Activated T-helper 1 cell treated with Interleukin-2 at 50 U/mL for 16 hours (primary cell): ENCODE data around the gene MTARC2.
"Not testable (repeated sequence)": the region's sequence is repeated elsewhere in the genome, so short reads cannot be mapped to it uniquely, and the experiment has no call there.

ENCODE experiments used
- DNase-seq: peaks from one replicate; pipeline ENCODE4 v3.0.0-alpha.2; 2020; ENCODE audit warnings: low read depth

The MTARC2 gene

DNA sequence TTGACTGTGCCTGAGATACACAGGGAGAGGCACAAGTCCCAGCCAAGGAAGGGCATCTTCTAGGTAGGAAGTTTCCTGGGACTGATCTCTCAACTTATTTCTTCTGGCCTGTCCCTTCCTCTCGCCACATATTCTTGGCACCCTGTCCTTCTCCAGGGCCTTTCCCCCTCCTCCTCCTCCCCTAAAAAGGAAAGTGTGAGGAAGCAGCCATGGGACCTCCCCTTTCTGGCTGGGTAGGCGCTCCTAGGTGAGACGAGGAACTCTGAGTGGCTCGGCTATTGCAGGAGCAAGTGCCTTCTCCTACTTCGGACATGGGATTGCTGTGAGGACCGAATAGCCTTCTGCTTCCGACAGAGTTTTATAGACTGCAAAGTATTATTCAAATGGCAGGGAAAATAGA is 15.5 kb upstream of the MTARC2 start:
- DNase-seq = no peak

DNA sequence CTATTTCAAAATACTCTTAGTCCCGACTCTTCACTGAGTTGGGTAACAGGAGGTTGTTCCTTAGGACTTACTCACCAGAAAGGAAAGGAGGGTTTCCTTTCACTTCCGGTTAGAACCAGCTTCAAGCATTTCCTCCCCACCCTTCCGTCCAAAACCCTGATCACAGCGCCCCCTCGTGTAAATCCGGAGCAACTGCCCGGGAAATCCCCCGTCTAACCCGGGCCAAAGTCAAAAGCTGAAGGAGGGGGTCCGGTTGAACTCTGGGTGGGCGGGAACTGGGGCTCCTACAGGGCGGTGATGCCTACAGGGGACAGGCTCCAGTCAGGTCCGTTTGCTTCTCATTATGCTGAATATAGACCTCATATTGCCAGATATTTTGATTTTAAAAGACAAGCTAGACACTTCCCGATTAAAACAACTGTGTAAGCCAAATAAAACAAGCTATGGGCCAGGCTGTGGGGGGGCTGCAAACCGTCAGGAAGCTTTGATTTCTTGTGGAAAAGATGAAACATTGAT is 15.0 kb upstream of the MTARC2 start:
- peak; percentile 64 for DNase-seq

DNA sequence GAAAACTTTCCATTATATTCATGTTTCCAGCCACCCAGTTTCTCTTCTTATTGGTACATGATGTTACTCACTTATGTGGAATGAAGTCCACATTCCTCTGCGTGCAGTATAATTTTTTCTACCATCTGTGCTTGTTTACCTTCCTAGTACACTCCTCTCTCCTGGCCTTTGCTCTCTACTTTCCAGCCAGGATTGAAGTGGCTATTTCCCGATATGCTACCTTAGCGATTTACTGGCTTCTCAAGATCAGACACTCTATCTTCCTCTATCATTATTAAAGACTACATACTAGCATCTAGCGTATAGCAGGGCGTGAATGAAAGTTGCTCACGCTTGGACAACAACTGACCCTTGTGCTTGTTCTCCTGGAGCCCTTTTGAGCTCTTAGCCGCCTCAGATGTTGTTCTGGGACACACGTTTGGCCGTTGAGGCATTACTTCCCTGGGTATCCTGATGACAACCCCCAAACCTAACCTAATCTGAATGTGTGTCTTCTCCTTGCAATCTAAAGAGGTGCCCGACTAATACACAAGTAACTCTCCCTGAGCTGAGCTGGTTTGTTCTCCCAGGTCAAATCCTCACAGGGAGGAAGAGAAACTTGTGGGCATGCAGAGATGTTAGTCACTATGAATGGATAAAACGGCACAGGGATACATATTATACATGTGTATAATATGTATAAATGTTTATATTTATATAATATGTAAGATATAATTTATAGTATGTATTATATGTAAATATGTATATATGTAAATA is 13.4 kb upstream of the MTARC2 start:
- DNase-seq = no peak

DNA sequence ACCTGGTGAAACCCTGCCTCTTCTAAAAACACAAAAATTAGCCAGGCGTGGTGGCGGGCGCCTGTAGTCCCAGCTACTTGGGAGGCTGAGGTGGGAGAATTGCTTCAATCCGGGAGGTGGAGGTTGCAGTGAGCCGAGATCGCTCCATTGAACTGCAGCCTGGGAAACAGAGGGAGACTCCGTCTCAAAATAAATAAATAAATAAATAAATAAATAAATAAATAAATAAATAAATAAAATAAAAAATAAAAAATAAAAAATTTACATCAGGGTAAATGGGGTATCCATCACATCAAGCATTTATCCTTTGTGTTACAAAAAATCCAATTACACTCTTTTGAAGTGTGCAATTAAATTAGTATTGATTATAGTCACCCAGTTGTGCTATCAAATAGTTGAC is 11.8 kb upstream of the MTARC2 start:
- DNase-seq = not testable (repeated sequence)

DNA sequence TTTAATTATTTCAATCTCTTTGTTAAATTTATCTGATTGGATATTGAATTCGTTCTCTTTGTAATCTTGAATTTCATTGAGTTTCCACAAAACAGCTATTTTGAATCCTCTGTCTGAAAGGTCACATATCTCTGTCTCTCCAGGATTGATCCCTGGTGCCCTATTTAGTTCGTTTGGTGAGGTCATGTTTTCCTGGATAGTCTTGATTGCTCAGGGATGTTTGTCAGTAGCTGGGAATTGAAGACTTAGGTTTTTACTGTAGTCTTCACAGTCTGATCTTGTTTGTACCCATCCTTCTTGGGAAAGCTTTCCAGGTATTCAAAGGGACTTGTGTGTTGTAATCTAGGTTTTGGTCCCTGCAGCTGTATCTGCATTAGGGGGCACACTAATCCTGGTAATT is 6.8 kb upstream of the MTARC2 start:
- DNase-seq = no peak

DNA sequence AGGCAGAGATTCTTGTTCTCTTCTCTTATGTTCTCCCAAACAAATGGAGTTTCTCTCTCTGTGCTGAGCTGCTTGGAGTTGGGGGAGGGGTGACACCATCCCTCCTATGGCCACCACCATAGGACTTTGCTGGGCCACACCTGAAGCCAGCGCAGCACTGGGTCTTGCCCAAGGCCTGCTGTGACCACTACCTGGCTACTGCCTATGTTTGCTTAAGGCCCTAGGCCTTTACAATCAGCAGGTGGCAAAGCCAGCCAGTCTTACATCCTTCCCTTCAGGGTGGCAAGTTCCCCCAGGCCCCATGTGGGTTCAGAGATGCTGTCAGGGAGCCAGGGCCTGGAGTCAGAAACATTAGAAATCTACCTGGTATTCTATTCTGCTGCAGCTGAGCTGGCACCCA is 6.3 kb upstream of the MTARC2 start:
- no peak for DNase-seq

DNA sequence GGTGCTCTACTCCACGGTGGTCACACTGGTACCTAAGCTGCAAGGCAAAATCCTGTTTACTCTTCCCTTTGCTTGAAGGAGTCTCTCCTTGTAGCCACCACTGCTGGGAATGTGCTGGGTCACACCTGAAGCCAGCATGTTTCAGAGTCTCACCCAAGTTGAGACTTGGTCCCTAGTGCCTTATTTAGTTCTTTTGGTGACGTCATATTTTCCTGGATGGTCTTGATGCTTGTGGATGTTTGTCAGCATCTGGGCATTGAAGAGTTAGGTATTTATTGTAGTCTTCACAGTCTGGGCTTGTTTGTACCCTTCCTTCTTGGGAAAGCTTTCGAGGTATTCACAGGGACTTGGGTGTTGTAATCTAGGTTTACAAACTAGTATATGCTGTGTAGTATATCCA is 5.6 kb upstream of the MTARC2 start:
- no peak for DNase-seq

DNA sequence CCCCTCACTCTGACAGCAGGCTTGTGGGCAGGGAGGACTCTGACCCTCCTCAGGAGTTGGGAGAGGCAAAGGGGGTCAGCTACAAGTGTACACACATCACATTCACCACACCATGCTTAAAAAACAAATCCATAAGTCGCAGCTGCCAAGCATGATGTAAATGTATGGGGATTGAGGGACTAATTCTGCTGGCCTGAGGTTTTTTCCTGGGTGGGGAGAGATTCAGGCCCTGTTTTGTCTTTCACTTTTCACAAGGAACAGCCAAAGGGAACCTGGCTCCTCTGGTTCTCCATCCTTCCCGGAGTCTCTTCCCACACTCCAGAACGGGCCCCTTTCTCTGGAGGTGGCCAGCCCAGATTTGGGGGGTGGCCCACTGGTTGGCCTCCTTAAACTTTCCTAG is 1.3 kb upstream of the MTARC2 start:
- no peak for DNase-seq

DNA sequence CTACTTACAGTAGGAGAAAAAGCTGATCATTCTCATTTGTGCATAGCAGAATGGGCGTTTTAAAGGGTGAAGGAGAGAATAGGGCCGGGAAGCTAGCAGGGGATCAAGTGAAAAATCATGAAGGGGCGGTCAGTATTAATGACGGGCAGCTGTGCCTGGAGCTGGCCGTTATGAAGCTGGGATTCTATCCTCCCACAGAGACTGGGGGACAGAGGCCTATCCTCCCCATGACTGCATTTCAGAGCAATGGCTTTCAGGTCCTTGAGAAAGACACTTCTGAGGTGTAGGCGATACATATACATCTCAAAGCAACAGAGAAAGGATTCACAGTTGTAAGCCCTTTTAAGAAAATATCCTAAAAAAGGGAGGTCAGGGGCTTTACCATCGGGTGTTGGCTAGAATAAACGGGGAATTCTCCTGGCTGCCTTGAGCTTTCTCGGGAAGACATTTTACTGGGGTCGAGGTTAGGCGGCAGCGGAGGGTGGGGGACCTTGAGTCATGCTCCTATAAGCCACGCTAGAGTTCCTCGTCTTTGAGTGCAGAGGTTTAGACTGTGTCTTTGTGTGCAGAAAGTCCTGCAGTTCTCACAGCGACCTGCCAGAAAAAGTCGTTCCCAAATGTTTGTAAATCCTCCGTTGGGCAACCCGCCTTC is 559 bp upstream of the MTARC2 start:
- DNase-seq = no peak

DNA sequence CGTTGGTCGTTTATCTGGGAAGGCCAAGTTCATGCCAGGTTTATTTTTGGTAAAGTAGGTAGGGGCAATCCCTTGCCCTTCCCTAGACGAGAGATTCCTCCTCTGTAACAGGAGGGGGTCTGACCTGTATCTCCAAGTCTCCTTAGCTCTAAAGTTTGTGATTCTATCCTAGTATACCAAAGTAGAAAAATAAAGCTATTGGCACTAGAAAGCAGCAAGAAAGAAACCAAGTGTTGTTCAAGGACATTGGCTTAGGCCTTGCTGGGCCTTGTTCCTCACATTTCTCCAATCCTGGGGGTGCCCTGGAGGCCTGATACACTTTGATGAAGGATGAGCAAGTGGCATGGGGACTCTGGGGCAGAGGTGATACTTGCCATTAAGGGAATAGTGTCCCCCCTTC is 814 bp downstream of the MTARC2 start:
- DNase-seq = no peak

DNA sequence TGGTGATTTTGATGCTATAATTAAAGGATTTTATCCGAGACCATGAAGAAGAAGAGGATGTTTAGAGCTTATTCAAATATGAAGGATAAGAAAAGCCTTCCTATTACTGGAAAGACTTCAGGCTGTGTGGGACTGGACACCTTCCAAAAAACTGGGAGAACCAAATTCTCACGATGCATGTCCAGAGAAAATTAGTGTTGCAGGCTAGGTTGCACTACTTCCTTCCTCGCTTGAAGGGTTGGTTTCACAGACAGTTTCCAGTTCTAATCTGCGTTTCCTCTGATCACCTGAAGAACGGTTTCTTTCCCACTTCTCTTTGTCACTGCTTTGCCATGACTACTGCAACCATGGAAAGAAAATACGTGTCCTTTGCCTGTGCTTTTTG is 2.0 kb downstream of the MTARC2 start:
- no peak for DNase-seq

DNA sequence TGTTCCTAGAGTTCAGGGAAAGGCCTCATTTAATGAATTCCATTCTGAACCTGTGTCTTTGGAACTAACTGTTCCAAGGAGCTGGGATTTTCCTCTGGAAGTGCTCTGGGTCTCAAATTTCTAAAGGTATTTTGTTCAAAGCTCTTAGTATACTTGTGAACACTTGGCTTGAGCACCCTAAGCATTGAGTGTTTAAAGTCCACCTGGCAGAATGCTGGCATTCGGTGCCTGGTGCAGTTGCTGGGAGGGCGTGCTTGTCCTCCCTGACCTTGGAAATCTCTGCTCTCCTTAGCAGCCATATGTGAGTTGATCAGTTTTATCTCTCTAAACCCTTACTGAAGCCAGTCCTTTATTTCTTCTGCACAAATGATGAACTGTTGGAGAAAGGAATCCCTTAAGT is 3.0 kb downstream of the MTARC2 start:
- no peak for DNase-seq

DNA sequence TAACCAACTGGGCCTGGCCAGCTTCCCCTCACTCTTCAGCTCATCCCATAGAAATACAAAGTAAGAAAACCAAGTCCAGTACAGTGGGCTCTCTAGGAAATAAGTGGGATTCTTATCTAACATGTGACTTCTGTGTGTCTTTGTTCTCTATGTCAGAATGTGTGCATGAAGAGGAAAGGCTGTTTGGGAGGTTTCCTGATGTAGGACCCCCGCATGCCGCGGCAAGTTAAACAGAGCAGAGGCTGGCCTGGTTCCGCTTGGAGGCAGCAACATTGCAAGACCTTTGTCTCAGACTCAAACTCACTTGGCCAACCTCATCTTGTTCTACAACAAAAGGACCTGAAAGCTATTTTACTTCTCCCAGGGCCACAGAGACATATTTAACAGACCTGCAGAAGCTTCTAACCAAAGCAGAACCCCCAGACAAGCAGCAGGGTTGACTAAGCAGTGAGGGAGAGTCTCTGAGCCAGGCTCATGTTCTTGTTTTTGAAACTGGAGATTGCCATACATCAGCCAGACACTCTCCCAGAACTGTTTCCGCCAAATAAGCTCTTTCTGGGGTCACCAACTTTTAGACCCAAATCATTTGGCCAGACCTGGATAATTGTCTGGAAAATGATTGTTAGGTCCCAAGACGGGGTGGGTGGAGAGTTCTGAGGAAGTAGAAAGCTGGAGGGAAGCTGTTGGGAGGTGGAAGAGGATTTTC is 6.2 kb downstream of the MTARC2 start:
- DNase-seq = no peak

DNA sequence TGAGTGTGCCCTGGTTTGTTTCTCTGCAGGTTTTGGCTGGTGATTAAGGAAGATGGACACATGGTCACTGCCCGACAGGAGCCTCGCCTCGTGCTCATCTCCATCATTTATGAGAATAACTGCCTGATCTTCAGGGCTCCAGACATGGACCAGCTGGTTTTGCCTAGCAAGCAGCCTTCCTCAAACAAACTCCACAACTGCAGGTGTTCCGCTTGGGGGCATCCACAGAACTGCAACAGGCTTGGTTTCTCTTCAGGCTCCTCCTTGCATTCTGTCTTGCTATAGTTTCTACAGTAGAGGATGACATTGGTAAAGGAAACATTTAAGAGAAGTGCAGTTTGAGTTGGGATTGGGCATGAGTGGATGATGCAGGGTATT is 6.8 kb downstream of the MTARC2 start:
- no peak for DNase-seq

DNA sequence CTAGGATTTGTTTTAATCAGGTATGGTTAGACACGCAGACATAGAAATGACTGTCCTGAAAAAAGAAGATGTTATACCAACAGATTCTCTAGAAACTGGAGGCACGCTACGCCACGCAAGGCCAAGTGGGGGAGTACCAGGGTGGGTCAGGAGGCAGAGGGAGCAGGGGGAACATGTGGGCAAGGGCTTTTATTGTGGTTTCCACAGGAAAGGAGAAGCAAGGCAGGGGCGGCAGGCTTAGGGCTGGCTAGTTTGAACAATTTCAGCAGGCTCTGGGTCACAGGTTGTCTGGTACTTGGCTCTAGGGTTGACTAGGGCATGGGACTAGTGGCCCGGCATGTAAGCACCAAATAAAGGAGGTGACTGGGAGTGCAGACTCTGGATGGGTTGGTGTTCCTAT is 7.2 kb downstream of the MTARC2 start:
- no peak for DNase-seq

DNA sequence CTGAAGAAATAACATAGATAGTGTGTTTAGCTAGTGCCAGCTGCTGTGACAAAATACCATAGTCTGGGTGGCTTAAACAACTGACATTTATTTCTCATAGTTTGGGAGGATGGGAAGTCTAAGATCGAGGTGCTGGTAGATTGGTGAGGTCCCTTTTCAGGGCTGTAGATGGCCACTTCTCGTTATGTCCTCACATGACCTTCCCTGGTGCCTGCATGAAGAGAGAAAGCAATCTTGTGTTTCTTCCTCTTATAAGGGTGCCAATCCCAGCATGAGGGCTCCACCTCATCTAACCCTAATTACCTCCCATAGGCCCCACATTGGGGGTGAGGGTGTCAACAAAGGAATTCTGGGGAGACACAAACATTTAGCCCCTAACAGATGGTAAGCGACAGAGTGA is 9.3 kb downstream of the MTARC2 start:
- no peak for DNase-seq

DNA sequence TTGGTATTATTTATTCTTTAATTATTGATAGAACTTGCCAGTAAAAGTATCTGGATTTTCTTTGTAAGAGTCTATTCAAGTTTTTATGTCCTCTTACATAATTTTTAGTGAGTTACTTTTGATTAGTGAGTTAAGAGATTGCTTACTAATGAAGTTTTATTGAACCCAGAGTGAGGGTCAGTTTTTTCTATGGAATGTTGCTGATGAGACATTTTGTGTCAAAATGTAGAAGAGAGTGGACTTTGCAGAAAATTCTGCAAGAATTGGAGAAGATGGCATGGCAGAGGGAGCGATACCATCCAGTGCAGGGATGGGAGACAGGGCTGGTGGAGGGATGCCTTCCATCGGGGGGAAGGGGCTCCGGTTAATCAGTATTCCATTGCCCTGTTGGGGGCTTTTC is 11.0 kb downstream of the MTARC2 start:
- DNase-seq = no peak

DNA sequence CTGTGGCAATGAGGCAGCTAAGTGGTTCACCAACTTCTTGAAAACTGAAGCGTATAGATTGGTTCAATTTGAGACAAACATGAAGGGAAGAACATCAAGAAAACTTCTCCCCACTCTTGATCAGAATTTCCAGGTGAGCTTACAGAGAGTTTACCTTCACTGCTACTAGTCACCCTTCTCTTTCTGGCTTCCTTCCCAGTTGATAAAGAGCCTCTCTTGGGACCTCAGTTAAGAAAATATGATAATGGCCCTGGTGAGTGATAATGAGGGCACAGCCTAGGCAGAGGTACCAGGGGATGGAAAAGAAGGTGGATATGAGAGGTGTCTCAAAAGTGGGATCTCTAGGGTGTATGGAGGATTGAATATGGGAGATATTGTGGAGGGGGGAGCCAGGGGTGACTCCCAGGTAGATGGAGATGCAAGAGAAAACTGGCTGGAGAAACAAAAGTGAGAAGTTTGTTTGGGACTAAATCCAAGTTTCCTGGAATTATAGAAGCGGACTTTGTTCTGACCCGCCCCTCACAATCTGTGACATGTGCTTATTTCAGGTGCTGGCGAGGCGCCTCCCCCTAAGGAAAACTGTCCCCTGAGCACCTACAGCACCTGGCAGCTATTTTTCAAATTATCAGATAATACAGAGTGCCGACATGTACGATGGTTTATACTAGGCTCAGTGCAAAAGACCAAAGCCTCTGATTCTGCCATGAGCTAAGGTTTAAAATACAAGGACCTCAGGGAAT is 13.7 kb downstream of the MTARC2 start:
- no peak for DNase-seq

DNA sequence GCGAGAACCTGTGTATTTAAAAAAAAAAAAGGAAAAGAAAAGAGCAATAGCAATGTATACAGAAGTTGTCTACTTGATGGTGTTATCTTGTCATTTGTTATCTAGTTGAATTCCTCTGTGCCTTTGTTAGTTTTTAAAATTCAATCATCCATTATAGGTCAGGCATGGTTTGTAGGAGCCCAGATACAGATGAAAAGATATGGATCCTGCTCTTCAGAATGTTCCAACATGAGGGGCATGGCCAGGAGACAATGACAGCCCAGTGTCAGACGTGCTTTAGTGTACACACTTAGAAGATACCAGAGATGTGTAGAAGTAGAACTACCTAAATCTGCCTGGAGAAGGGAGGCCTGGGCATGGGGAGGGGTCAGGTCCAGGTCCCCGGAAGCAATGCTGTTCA is 16.6 kb downstream of the MTARC2 start:
- no peak for DNase-seq

DNA sequence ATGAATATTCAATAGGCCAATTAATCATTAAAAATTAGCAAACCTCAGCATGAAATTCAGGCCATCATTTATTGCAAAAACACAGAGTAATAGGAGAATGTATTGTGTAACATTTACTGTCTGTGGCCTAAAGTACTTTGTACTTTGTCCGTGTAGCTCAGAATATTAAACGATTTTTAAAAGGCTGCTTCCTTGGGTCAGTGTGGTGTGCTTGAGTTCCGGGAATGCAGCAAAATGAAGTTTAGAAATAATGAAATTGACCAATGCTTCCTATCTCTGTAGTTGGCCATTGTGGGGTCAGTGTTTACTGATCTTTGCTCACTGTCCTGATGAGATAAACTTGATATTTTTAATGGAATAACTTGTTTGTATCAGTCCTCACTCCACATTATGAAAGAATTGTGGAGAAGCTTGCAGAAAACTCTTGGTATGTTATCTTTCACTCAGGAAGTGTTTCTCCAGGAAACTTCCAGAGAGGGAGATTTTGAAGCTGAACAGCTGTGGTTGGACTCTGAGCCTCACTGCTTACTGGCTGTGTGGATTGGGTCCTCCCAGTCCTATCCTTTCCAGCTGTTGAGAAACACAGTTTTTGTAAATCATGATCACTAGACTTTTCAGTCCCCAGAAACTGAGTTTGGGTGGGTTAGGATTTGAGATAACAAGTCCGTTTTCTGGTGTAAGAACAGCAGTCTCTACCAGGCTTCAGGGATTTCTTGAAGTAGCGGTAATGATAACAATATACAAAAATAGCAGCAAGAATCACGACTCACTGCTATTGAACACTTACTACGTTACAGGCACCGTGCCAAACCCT is 19.4 kb downstream of the MTARC2 start:
- no peak for DNase-seq

DNA sequence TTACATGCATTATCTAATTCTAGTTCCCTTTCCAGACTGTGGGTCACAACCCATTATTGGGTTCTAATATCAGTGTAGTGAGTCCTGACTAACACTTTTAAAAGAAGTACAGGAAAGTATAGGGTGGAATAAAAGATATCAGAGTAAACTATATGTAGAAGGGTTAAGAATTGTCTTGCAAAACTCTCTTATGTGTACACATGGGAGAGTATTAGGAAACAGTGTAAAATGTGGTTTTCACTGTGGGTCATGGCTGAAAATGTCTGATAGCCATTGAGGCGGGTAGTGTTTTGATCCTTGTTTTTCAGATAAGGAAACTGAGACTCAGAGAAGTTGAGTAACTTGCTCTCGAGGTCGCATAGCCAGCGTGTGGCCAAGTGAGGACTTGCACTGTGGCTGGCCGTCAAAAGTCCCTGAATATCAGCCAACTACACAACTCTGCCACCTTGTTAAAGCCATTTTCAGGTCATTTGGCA is 20.0 kb downstream of the MTARC2 start:
- DNase-seq = no peak

DNA sequence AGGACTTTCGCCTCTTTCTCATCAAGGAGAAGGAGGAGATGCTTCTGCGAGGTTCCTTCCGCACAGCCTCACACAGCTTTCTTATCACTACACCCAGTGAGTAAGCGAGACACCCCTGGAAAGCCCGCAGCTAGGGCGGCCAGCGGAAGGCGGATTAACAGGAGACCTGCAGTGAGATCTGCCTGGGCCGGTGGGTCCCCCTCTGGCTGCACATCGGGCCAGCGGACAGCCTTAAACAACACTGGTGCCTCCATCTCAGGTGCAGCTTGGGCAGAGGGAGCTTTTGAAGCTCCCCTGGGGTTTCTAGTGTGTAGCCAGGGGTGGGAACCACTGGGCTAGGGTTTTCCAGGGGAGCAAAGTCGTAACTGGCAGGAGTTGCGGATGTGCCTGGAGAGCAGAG is 21.1 kb downstream of the MTARC2 start:
- no peak for DNase-seq
